Loucy (cell line): ENCODE data around the gene IL17A.

Source experiments
- H2AFZ ChIP-seq: fragments of 200-600 bp; sonication (generic); 2 replicates; pipeline ENCODE4 v1.6.0; 2016; ENCODE audit warnings: antibody characterized with exemption, mild to moderate bottlenecking, low read length, moderate library complexity
- H3F3A ChIP-seq: fragments of 200-600 bp; 2 replicates; pipeline ENCODE4 v1.6.0; 2016; ENCODE audit warnings: antibody characterized with exemption, low read depth, mild to moderate bottlenecking
- H3K27me3 ChIP-seq: fragments of 200-600 bp; sonication (generic); 2 replicates; pipeline ENCODE4 v1.6.1; 2014; ENCODE audit warnings: low read length, mild to moderate bottlenecking; ENCODE audit not compliant: insufficient read depth, poor library complexity, severe bottlenecking
- H3K36me3 ChIP-seq: fragments of 200-600 bp; sonication (generic); 2 replicates; pipeline ENCODE4 v1.6.1; 2016; ENCODE audit warnings: low read length; ENCODE audit not compliant: insufficient read depth
- H3K4me1 ChIP-seq: fragments of 200-600 bp; sonication (generic); 2 replicates; pipeline ENCODE4 v1.5.1; 2014; ENCODE audit warnings: low read length, mild to moderate bottlenecking; ENCODE audit not compliant: insufficient read depth, poor library complexity, severe bottlenecking
- H3K4me2 ChIP-seq: fragments of 200-600 bp; sonication (generic); 2 replicates; pipeline ENCODE4 v1.6.0; 2014; ENCODE audit warnings: antibody characterized with exemption, low read length, low read depth, mild to moderate bottlenecking; ENCODE audit not compliant: poor library complexity, severe bottlenecking
- H3K4me3 ChIP-seq: fragments of 200-600 bp; sonication (generic); 2 replicates; pipeline ENCODE4 v1.5.1; 2014; ENCODE audit warnings: low read length, mild to moderate bottlenecking, mixed read lengths; ENCODE audit not compliant: poor library complexity, severe bottlenecking
- H3K79me2 ChIP-seq: fragments of 200-600 bp; sonication (generic); 2 replicates; pipeline ENCODE4 v1.6.1; 2014; ENCODE audit warnings: low read length; ENCODE audit not compliant: insufficient read depth
- H3K9ac ChIP-seq: fragments of 200-600 bp; sonication (generic); 2 replicates; pipeline ENCODE4 v1.6.0; 2014; ENCODE audit warnings: mild to moderate bottlenecking, low read depth, low read length, moderate library complexity; ENCODE audit not compliant: poor library complexity, severe bottlenecking
- H3K9me2 ChIP-seq: fragments of 200-600 bp; sonication (generic); replicated peaks from 2 replicates; pipeline ENCODE4 v1.6.1; 2016; ENCODE audit warnings: low read depth, low read length, mixed read lengths
- H3K9me3 ChIP-seq: fragments of 200-600 bp; sonication (generic); 2 replicates; pipeline ENCODE4 v1.6.1; 2014; ENCODE audit warnings: mild to moderate bottlenecking, antibody characterized with exemption, low read length, low read depth; ENCODE audit not compliant: insufficient read depth
- H4K20me1 ChIP-seq: fragments of 200-600 bp; sonication (generic); 2 replicates; pipeline ENCODE4 v1.6.0; 2014; ENCODE audit warnings: antibody characterized with exemption, low read length, mild to moderate bottlenecking; ENCODE audit not compliant: insufficient read depth, poor library complexity, severe bottlenecking
- CTCF ChIP-seq: fragments of 200-600 bp; sonication (generic); conservative IDR thresholded peaks from 2 replicates; pipeline ENCODE4 v1.5.1; 2014; ENCODE audit warnings: mild to moderate bottlenecking, antibody characterized with exemption, low read length
- EZH2phosphoT487 ChIP-seq: fragments of 200-600 bp; IDR thresholded peaks from 2 replicates; pipeline ENCODE4 v1.6.1; 2018; ENCODE audit warnings: antibody characterized with exemption, mild to moderate bottlenecking, moderate library complexity, borderline replicate concordance

Gene IL17A

GRCh38 chr6:52187098-52187497, 923 bp downstream of the IL17A start:
- Histone ChIP-seq H3K4me2 (no peak overlapping the region), H3K27me3 (no peaks in the 10 kb centered on the region), H3K4me3 (no peak overlapping the region), H3K79me2 (no peaks in the 10 kb centered on the region), H3K9ac (no peak overlapping the region), H3K9me3 (no peaks in the 10 kb centered on the region), H3K9me2 (no peaks in the 10 kb centered on the region), H3K36me3 (no peaks in the 10 kb centered on the region), H3K4me1 (no peaks in the 10 kb centered on the region), H4K20me1 (no peaks in the 10 kb centered on the region), H2AFZ (no peak overlapping the region), H3F3A (no peaks in the 10 kb centered on the region)
- TF ChIP-seq CTCF: no peak
- no peak for TF ChIP-seq EZH2phosphoT487

GRCh38 chr6:52189974-52190373, 3.8 kb downstream of the IL17A start:
- Histone ChIP-seq H4K20me1 (no peaks in the 10 kb centered on the region), H2AFZ (no peak overlapping the region), H3K36me3 (no peaks in the 10 kb centered on the region), H3K4me2 (no peak overlapping the region), H3F3A (no peaks in the 10 kb centered on the region), H3K4me3 (no peak overlapping the region), H3K9me2 (no peaks in the 10 kb centered on the region), H3K4me1 (no peaks in the 10 kb centered on the region), H3K79me2 (no peaks in the 10 kb centered on the region), H3K9ac (no peak overlapping the region), H3K9me3 (no peaks in the 10 kb centered on the region), H3K27me3 (no peaks in the 10 kb centered on the region)
- TF ChIP-seq EZH2phosphoT487 (no peak), CTCF (no peak)

GRCh38 chr6:52190409-52190808, 4.2 kb downstream of the IL17A start:
- H3K9ac ChIP-seq: no peak overlapping the region
- TF ChIP-seq CTCF (no peak), EZH2phosphoT487 (no peak)

More at GRCh38 chr6:52190409-52190808, 4.2 kb downstream of the IL17A start:
- Histone ChIP-seq H3K4me2 (no peak overlapping the region), H3K27me3 (no peaks in the 10 kb centered on the region), H2AFZ (no peak overlapping the region), H3K4me3 (no peak overlapping the region), H3K4me1 (no peaks in the 10 kb centered on the region), H3K9me3 (no peaks in the 10 kb centered on the region), H3K9me2 (no peaks in the 10 kb centered on the region), H3K79me2 (no peaks in the 10 kb centered on the region), H3K36me3 (no peaks in the 10 kb centered on the region), H4K20me1 (no peaks in the 10 kb centered on the region), H3F3A (no peaks in the 10 kb centered on the region)
